Hepatocyte (in vitro differentiated cells): ENCODE results near the gene KCNIP3. TPM values are rescaled to one million over a fixed set of nuclear protein-coding genes. Genes with fewer than 3 reads are reported as not detected.

Source experiments
- DNase-seq: peaks from one replicate; pipeline ENCODE4 v3.0.0-alpha.2; 2016; ENCODE audit warnings: low spot score
- H2AFZ ChIP-seq: fragments of 200-600 bp; sonication (generic); 2 replicates; pipeline ENCODE4 v1.6.0; 2016; ENCODE audit warnings: antibody characterized with exemption, mild to moderate bottlenecking
- H3K27ac ChIP-seq: fragments of 200-600 bp; sonication (generic); 2 replicates; pipeline ENCODE4 v1.5.1; 2016; ENCODE audit warnings: mild to moderate bottlenecking
- H3K27me3 ChIP-seq: fragments of 200-600 bp; sonication (generic); 2 replicates; pipeline ENCODE4 v1.6.1; 2016
- H3K36me3 ChIP-seq: fragments of 200-600 bp; sonication (generic); replicated peaks from 2 replicates; pipeline ENCODE4 v1.5.1; 2016; ENCODE audit warnings: low read depth; ENCODE audit not compliant: insufficient read depth
- H3K4me1 ChIP-seq: fragments of 200-600 bp; sonication (generic); 2 replicates; pipeline ENCODE4 v1.5.1; 2016; ENCODE audit warnings: mild to moderate bottlenecking, moderate library complexity; ENCODE audit not compliant: insufficient read depth
- H3K4me2 ChIP-seq: fragments of 200-600 bp; sonication (generic); 2 replicates; pipeline ENCODE4 v1.6.0; 2016
- H3K4me3 ChIP-seq: fragments of 200-600 bp; sonication (generic); 2 replicates; pipeline ENCODE4 v1.5.1; 2016; ENCODE audit warnings: mild to moderate bottlenecking
- H3K79me2 ChIP-seq: fragments of 200-600 bp; sonication (generic); 2 replicates; pipeline ENCODE4 v1.6.0; 2017; ENCODE audit warnings: mild to moderate bottlenecking
- H3K9me2 ChIP-seq: fragments of 200-600 bp; sonication (generic); replicated peaks from 2 replicates; pipeline ENCODE4 v1.6.0; 2017; ENCODE audit warnings: mild to moderate bottlenecking; ENCODE audit not compliant: insufficient read depth
- H3K9me3 ChIP-seq: fragments of 200-600 bp; sonication (generic); 2 replicates; pipeline ENCODE4 v1.5.1; 2016; ENCODE audit warnings: low read depth, mild to moderate bottlenecking
- H4K20me1 ChIP-seq: fragments of 200-600 bp; sonication (generic); 2 replicates; pipeline ENCODE4 v1.6.0; 2016; ENCODE audit warnings: mild to moderate bottlenecking; ENCODE audit not compliant: insufficient read depth, poor library complexity, severe bottlenecking
- CTCF ChIP-seq: fragments of 200-600 bp; sonication (generic); IDR thresholded peaks from 2 replicates; pipeline ENCODE4 v1.5.1; 2016; ENCODE audit warnings: antibody characterized with exemption, mild to moderate bottlenecking; ENCODE audit not compliant: poor library complexity
- EZH2 ChIP-seq: fragments of 200-600 bp; sonication (generic); IDR thresholded peaks from 2 replicates; pipeline ENCODE4 v1.6.1; 2016; ENCODE audit warnings: antibody characterized with exemption, mild to moderate bottlenecking, borderline replicate concordance
- EZH2phosphoT487 ChIP-seq: fragments of 200-600 bp; sonication (generic); IDR thresholded peaks from one replicate; pipeline ENCODE4 v1.6.1; 2018; ENCODE audit warnings: antibody characterized with exemption, mild to moderate bottlenecking, low read depth, moderate library complexity; ENCODE audit not compliant: unreplicated experiment, severe bottlenecking
- WGBS: methylation state at CpG from one replicate; pipeline ENCODE4 v1.1.6; 2016; ENCODE audit warnings: low lambda C conversion rate; ENCODE audit errors: missing lambda C conversion rate; 5-methylcytosine and 5-hydroxymethylcytosine counted together
- polyA plus RNA-seq: library from polyadenylated mRNA; unstranded; fragments of >200 nt; fragmentation: Nextera tagmentation; extraction: Ambion mirVana; gene quantifications from 2 replicates; pipeline ENCODE4 v1.2.1, GENCODE V29; 2016
- total RNA-seq: library from RNA; depleted of rRNA; stranded (reverse); fragments of >200 nt; gene quantifications from 2 replicates; pipeline ENCODE4 v1.2.3, GENCODE V29; 2014

KCNIP3 gene
- total and polyA plus RNA-seq, 2 experiments from 2014 or later, result 6.1 to 6.5 TPM

DNA sequence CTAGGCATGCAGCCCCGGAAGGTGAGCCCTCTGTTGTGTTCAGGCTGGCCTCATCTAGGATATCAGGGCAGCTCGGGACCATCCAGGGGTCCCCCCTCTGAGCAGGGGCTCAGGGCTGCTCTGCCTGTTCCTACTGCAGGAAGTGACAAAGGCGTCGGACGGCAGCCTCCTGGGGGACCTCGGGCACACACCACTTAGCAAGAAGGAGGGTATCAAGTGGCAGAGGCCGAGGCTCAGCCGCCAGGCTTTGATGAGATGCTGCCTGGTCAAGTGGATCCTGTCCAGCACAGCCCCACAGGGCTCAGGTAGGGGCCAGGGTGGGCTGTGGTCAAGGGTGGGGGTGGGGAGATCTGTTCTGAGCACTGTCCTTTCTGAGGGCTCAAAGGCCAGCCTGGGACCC lies 13.1 kb downstream of the KCNIP3 start:
- Histone ChIP-seq H2AFZ (no peak overlapping the region), H3K9me3 (no peaks in the 10 kb centered on the region), H3K27me3 (no peaks in the 10 kb centered on the region), H3K9me2 (no peaks in the 10 kb centered on the region), H3K4me1 (no peaks in the 10 kb centered on the region), H3K4me3 (no peak overlapping the region), H3K4me2 (no peak overlapping the region), H3K79me2 (no peaks in the 10 kb centered on the region), H3K36me3 (no peaks in the 10 kb centered on the region), H4K20me1 (no peaks in the 10 kb centered on the region), H3K27ac (no peak overlapping the region)
- no peak for DNase-seq
- TF ChIP-seq CTCF (no peak), EZH2phosphoT487 (no peak), EZH2 (no peak)
- 88% methylated on average over 8 of the region's 8 CpGs for WGBS

DNA sequence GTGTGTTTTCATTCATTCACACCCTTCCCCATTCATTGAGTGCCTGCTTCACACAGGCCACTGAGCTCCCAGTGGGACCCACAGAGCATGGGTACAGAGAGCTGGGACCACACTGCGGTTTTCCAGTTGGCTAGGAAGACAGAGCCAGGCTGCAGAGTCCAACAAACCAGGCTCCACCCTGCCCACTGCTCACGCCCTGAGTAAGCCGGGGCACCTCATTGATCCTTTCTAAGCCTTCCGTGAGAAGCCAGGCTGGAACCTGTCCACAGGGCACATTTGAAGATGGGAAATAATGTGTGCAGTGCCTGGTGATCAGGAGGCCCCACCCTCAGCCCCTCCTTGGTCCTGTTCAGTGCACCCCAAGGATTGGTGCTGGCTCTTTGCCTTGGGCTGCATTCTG lies 13.5 kb downstream of the KCNIP3 start:
- H3K4me2 ChIP-seq, result no peak overlapping the region
- H3K36me3 ChIP-seq, result no peaks in the 10 kb centered on the region
- H3K79me2 ChIP-seq, result no peaks in the 10 kb centered on the region
- no peaks in the 10 kb centered on the region for H3K4me1 ChIP-seq
- WGBS, result 89% methylated on average over 4 of the region's 4 CpGs
- H3K9me3 ChIP-seq, result no peaks in the 10 kb centered on the region
- H2AFZ ChIP-seq, result no peak overlapping the region
- H3K27ac ChIP-seq, result no peak overlapping the region
- no peaks in the 10 kb centered on the region for H3K27me3 ChIP-seq
- H4K20me1 ChIP-seq, result no peaks in the 10 kb centered on the region
- H3K4me3 ChIP-seq, result no peak overlapping the region
- DNase-seq, result no peak
- TF ChIP-seq CTCF (no peak), EZH2phosphoT487 (no peak), EZH2 (no peak)
- H3K9me2 ChIP-seq, result no peaks in the 10 kb centered on the region

DNA sequence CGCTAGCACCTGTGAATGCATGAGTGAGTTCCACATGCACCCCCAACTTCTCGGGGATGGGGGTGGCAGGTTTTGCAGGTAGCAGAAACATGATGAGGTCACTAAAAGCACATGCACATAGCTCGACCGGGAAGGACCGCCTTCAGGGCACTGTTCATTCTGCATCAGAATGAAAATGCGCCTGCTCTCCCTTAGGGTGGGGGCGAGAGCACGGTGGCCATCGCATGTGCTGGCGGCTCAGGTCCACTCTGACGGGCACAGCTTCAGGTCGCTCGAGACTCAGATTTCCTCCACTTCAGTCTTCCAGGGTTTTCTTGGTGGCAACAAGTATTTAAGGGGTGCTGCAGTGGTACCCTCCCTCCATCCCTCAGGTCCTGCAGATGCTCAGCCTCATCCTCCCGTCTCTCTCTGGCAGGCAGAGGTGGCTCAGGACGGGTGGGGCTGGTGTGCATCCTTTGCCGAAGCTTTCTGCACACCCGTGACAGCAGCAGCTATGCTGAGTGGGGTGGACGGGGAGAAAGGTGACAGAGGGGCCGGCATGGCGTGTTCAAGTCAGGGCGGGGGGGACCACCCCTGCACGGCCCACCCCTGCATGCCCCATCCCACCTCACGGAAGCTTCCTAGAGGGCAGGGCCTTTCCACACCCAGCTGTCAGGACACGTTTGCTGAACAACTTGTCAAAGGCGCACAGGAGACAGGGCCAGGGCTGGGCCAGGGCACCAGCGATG lies 14.8 kb downstream of the KCNIP3 start:
- Histone ChIP-seq H2AFZ (no peak overlapping the region), H3K9me2 (no peaks in the 10 kb centered on the region), H3K79me2 (no peaks in the 10 kb centered on the region), H3K4me1 (no peaks in the 10 kb centered on the region), H3K9me3 (no peaks in the 10 kb centered on the region), H3K27me3 (no peaks in the 10 kb centered on the region), H4K20me1 (no peaks in the 10 kb centered on the region), H3K36me3 (no peaks in the 10 kb centered on the region), H3K4me2 (no peak overlapping the region), H3K4me3 (no peak overlapping the region), H3K27ac (no peak overlapping the region)
- DNase-seq, result no peak
- no peak for TF ChIP-seq EZH2
- no peak for TF ChIP-seq EZH2phosphoT487
- no peak for TF ChIP-seq CTCF
- WGBS, result 80% methylated on average over 25 of the region's 26 CpGs
